Ishikawa (cell line): ENCODE results near the gene SAFB.

Source experiments
- CEBPB ChIP-seq: IDR thresholded peaks from 2 replicates; pipeline ENCODE4 v1.6.1; 2012
- CREB1 ChIP-seq: IDR thresholded peaks from 2 replicates; pipeline ENCODE4 v1.6.1; 2012; ENCODE audit warnings: low read depth
- EGR1 ChIP-seq: IDR thresholded peaks from 2 replicates; pipeline ENCODE4 v1.6.1; 2012
- EP300 ChIP-seq: IDR thresholded peaks from 2 replicates; pipeline ENCODE4 v1.6.1; 2012; ENCODE audit warnings: borderline replicate concordance
- FOXM1 ChIP-seq: IDR thresholded peaks from 2 replicates; pipeline ENCODE4 v1.6.1; 2012; ENCODE audit warnings: low read depth, borderline replicate concordance
- MAX ChIP-seq: IDR thresholded peaks from 2 replicates; pipeline ENCODE4 v1.6.1; 2012
- NFIC ChIP-seq: IDR thresholded peaks from 2 replicates; pipeline ENCODE4 v1.6.1; 2012
- RAD21 ChIP-seq: IDR thresholded peaks from 2 replicates; pipeline ENCODE4 v1.6.1; 2012; ENCODE audit warnings: low read depth
- REST ChIP-seq: IDR thresholded peaks from 2 replicates; pipeline ENCODE4 v1.6.1; 2012; ENCODE audit warnings: low read depth, mild to moderate bottlenecking
- TAF1 ChIP-seq: IDR thresholded peaks from 2 replicates; pipeline ENCODE4 v1.6.1; 2012; ENCODE audit warnings: low read depth, mild to moderate bottlenecking
- TCF12 ChIP-seq: IDR thresholded peaks from 2 replicates; pipeline ENCODE4 v1.6.1; 2012; ENCODE audit warnings: low read depth
- TEAD4 ChIP-seq: IDR thresholded peaks from 2 replicates; pipeline ENCODE4 v1.6.1; 2012
- USF1 ChIP-seq: IDR thresholded peaks from 2 replicates; pipeline ENCODE4 v1.6.1; 2012
- YY1 ChIP-seq: IDR thresholded peaks from 2 replicates; pipeline ENCODE4 v1.6.1; 2012; ENCODE audit warnings: low read depth
- ZBTB7A ChIP-seq: IDR thresholded peaks from 2 replicates; pipeline ENCODE4 v1.6.1; 2012; ENCODE audit warnings: low read depth

SAFB gene

GRCh38 chr19:5706876-5707573 is 84.1 kb downstream of the SAFB start:
- TF ChIP-seq CEBPB: no peak
- TF ChIP-seq TCF12: no peak
- TF ChIP-seq TAF1: no peak
- no peak for TF ChIP-seq REST
- no peak for TF ChIP-seq CREB1
- TF ChIP-seq YY1: no peak
- no peak for TF ChIP-seq TEAD4
- TF ChIP-seq MAX: no peak
- TF ChIP-seq NFIC: no peak
- no peak for TF ChIP-seq ZBTB7A
- TF ChIP-seq FOXM1: no peak
- no peak for TF ChIP-seq USF1
- TF ChIP-seq EP300: no peak
- TF ChIP-seq EGR1: no peak
- no peak for TF ChIP-seq RAD21

GRCh38 chr19:5707576-5708575 is 85.0 kb downstream of the SAFB start:
- TF ChIP-seq NFIC (no peak), ZBTB7A (no peak), CEBPB (no peak), TAF1 (no peak), EP300 (no peak), CREB1 (no peak), YY1 (no peak), TEAD4 (no peak), FOXM1 (no peak), RAD21 (no peak), TCF12 (no peak), EGR1 (no peak), MAX (no peak)

- TF ChIP-seq YY1 (no peak), TCF12 (no peak), FOXM1 (no peak), USF1 (no peak), REST (no peak), TAF1 (no peak), CEBPB (no peak), ZBTB7A (no peak), EP300 (no peak), EGR1 (no peak), MAX (no peak), NFIC (no peak), TEAD4 (no peak)
Observed at GRCh38 chr19:5711025-5711424, 88.1 kb downstream of the SAFB start.

- no peak for TF ChIP-seq EP300
- no peak for TF ChIP-seq CREB1
- no peak for TF ChIP-seq TCF12
Observed at GRCh38 chr19:5711713-5712161, 88.9 kb downstream of the SAFB start.

- TF ChIP-seq FOXM1 (no peak), TCF12 (no peak), EP300 (no peak), YY1 (no peak), CREB1 (no peak), ZBTB7A (no peak), TEAD4 (no peak), NFIC (no peak), USF1 (no peak), EGR1 (no peak), CEBPB (no peak)
Observed at GRCh38 chr19:5713228-5713627, 90.3 kb downstream of the SAFB start.
